ENCODE measurements around the gene DDTL. TPM values are rescaled to one million over a fixed set of nuclear protein-coding genes. Genes with fewer than 3 reads are reported as not detected.

DDTL gene
- total and polyA plus RNA-seq, 2 of the 8 experiments (the other 6 are each of a cell fraction or from before 2014, with no cell fraction given), result 2.1 to 3.1 TPM

- Histone ChIP-seq H2AFZ (ENCODE audit: low read length) (no peak overlapping the region), H3K4me3 (ENCODE audit: extremely low read depth in 1 of 4, insufficient read depth in 2 of 4, low read depth in 3 of 4, low read length in 4 of 4) (no peak overlapping the region), H3K4me1 (replicated peaks in 1 of 4; ENCODE audit: control insufficient read depth in 3 of 4, insufficient read depth in 4 of 4, low read length in 3 of 4) (no peaks in the 10 kb centered on the region), H2AK5ac (ENCODE audit: low read depth, low read length) (no peak overlapping the region), H3K36me3 (ENCODE audit: control insufficient read depth in 2 of 4, insufficient read depth in 4 of 4, low read length in 3 of 4) (no peaks in the 10 kb centered on the region), H3K56ac (replicated peaks; ENCODE audit: insufficient read length, low read depth, low read length) (no peak overlapping the region), H3K18ac (ENCODE audit: extremely low read depth, low read length) (no peak overlapping the region), H2BK120ac (replicated peaks; ENCODE audit: low read depth, low read length) (no peak overlapping the region), H2BK12ac (ENCODE audit: low read depth, low read length) (no peak overlapping the region), H2BK5ac (ENCODE audit: low read depth, low read length) (no peak overlapping the region), H3K79me2 (ENCODE audit: control insufficient read depth in 1 of 2, insufficient read depth in 2 of 2, low read length in 2 of 2) (no peaks in the 10 kb centered on the region), H3K23ac (ENCODE audit: insufficient read length) (no peak overlapping the region), H3K9me3 (ENCODE audit: insufficient read depth in 2 of 2, low read depth in 1 of 2, low read length in 1 of 2) (no peaks in the 10 kb centered on the region), H3K27ac (ENCODE audit: low read depth, low read length) (no peak overlapping the region), H3K23me2 (ENCODE audit: low read depth, low read length) (no peaks in the 10 kb centered on the region), H4K8ac (ENCODE audit: extremely low read depth, insufficient read depth, low read length) (no peak overlapping the region), H2BK20ac (ENCODE audit: low read length) (no peak overlapping the region), H3K9ac (replicated peaks in 1 of 4; ENCODE audit: extremely low read depth in 1 of 4, low read depth in 3 of 4, low read length in 3 of 4) (no peak overlapping the region), H4K20me1 (replicated peaks in 1 of 2; ENCODE audit: control insufficient read depth in 1 of 2, insufficient read depth in 2 of 2, low read length in 2 of 2) (no peaks in the 10 kb centered on the region), H4K91ac (replicated peaks; ENCODE audit: insufficient read length, low read length) (no peak overlapping the region), H3K4ac (replicated peaks; ENCODE audit: insufficient read length, low read depth, low read length) (no peak overlapping the region), H3K79me1 (ENCODE audit: low read depth, low read length) (no peaks in the 10 kb centered on the region), H2BK15ac (ENCODE audit: low read length) (no peak overlapping the region), H4K5ac (ENCODE audit: insufficient read length, low read depth, low read length) (no peak overlapping the region), H3K27me3 (replicated peaks in 1 of 4; ENCODE audit: control insufficient read depth in 3 of 4, extremely low read depth in 1 of 4, insufficient read depth in 3 of 4, low read length in 3 of 4) (no peaks in the 10 kb centered on the region), H3K14ac (ENCODE audit: insufficient read length) (no peak overlapping the region), H3K4me2 (ENCODE audit: insufficient read depth in 1 of 2, low read depth in 2 of 2, low read length in 2 of 2) (no peak overlapping the region)
- ChIA-PET POLR2A (ENCODE audit: partially characterized antibody) (no interaction called here), CTCF (ENCODE audit: partially characterized antibody) (interaction anchor here (1.1 to 1.3 kb wide), 2 partner anchors 9 to 50 kb away, joined by 5 read pairs; no protein-coding TSS in a partner anchor)
- TF ChIP-seq, protein P1, sequence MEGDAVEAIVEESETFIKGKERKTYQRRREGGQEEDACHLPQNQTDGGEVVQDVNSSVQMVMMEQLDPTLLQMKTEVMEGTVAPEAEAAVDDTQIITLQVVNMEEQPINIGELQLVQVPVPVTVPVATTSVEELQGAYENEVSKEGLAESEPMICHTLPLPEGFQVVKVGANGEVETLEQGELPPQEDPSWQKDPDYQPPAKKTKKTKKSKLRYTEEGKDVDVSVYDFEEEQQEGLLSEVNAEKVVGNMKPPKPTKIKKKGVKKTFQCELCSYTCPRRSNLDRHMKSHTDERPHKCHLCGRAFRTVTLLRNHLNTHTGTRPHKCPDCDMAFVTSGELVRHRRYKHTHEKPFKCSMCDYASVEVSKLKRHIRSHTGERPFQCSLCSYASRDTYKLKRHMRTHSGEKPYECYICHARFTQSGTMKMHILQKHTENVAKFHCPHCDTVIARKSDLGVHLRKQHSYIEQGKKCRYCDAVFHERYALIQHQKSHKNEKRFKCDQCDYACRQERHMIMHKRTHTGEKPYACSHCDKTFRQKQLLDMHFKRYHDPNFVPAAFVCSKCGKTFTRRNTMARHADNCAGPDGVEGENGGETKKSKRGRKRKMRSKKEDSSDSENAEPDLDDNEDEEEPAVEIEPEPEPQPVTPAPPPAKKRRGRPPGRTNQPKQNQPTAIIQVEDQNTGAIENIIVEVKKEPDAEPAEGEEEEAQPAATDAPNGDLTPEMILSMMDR (IDR thresholded peaks at IDR 0.05; ENCODE audit: control extremely low read depth in 1 of 3, insufficient read depth in 1 of 3, low read depth in 1 of 3, low read length in 3 of 3), result no peak
- no peak for TF ChIP-seq POU5F1 (IDR thresholded peaks at IDR 0.05; ENCODE audit: low read depth, low read length)
- no peak for TF ChIP-seq BRCA1 (IDR thresholded peaks at IDR 0.05; ENCODE audit: low read depth, low read length)
- TF ChIP-seq RAD21 (IDR thresholded peaks at IDR 0.05 in 1 of 2, conservative IDR thresholded peaks at IDR 0.05 in 1 of 2; ENCODE audit: low read depth in 2 of 2, low read length in 2 of 2), result no peak
- no peak for TF ChIP-seq SP2 (IDR thresholded peaks at IDR 0.05; ENCODE audit: low read length)
- no peak for TF ChIP-seq JUN (IDR thresholded peaks at IDR 0.05; ENCODE audit: low read depth, low read length)
- TF ChIP-seq CBX5 (IDR thresholded peaks at IDR 0.05; ENCODE audit: low read depth, low read length), result no peak
- no peak for TF ChIP-seq YY1 (IDR thresholded peaks at IDR 0.05; ENCODE audit: low read depth, low read length)
- FAIRE-seq, result no peak
- no peak for DNase-seq (ENCODE audit: low read depth in 1 of 2, low spot score in 2 of 2)
- 82% methylated on average over 3 of the region's 3 CpGs; no CpG with 5 or more reads in 1 of the 2 experiments for WGBS, 2 experiments (ENCODE audit: extremely low coverage in 1 of 2, insufficient coverage in 1 of 2, insufficient read length in 1 of 2, insufficient replicate concordance in 2 of 2, low coverage in 1 of 2, low lambda C conversion rate in 2 of 2, missing lambda C conversion rate in 1 of 2)
These were observed 27.7 kb upstream of the DDTL start for GRCh38 chr22:23939017-23939357.

All from H1 (cell line).